BJ (cell line): ENCODE measurements around the gene NTPCR. TPM values are rescaled to one million over a fixed set of nuclear protein-coding genes. Genes with fewer than 3 reads are reported as not detected.

Experiments used
- CTCF ChIA-PET: fragments of 350-600 bp; formaldehyde crosslinking; extraction: SDS; loops from one replicate; lab custom pipeline; 2021; ENCODE audit warnings: antibody characterized with exemption, inconsistent platforms; lab: Yijun Ruan, JAX
- POLR2A ChIA-PET: fragments of 300-600 bp; sonication (Branson Sonifier 250); formaldehyde crosslinking; extraction: SDS; loops from one replicate; lab custom pipeline; 2021; ENCODE audit warnings: antibody characterized with exemption; lab: Charles Lee
- DNase-seq: peaks from one replicate; pipeline ENCODE4 v3.0.0-alpha.2; 2011; ENCODE audit warnings: low read depth
- H3K27me3 ChIP-seq: 2 replicates; pipeline ENCODE4 v1.6.0; 2011; ENCODE audit warnings: low read length; ENCODE audit not compliant: control insufficient read depth, insufficient read depth
- H3K36me3 ChIP-seq: 2 replicates; pipeline ENCODE4 v1.5.1; 2011; ENCODE audit warnings: low read length; ENCODE audit not compliant: control insufficient read depth, insufficient read depth
- H3K4me3 ChIP-seq: 2 replicates; pipeline ENCODE4 v1.5.1; 2011; ENCODE audit warnings: low read depth, mild to moderate bottlenecking, control low read depth, low read length
- CTCF ChIP-seq: IDR thresholded peaks from 2 replicates; pipeline ENCODE4 v1.5.1; 2011; ENCODE audit warnings: low read depth, mild to moderate bottlenecking, control low read depth, inconsistent platforms, low read length, moderate library complexity; ENCODE audit not compliant: insufficient read depth
- polyA plus RNA-seq: library from polyadenylated mRNA; depleted of rRNA; stranded (reverse); fragments of >200 nt; gene quantifications from 2 replicates; pipeline ENCODE4 v1.2.3, GENCODE V29; 2011

The NTPCR gene
- polyA plus RNA-seq, 1 experiment: 23.4 TPM

GRCh38 chr1:233019778-233020325, 69.4 kb downstream of the NTPCR start:
- ChIA-PET CTCF (no interaction called here), POLR2A (no interaction called here)
- H3K36me3 ChIP-seq: 0 out of 2 replicates have a peak, but pooled peaks cover 1% of the 10 kb centered on the region
- no peak for DNase-seq
- TF ChIP-seq CTCF: no peak
- H3K27me3 ChIP-seq: no peaks in the 10 kb centered on the region
- H3K4me3 ChIP-seq: no peak overlapping the region

GRCh38 chr1:233020426-233020825, 70.0 kb downstream of the NTPCR start:
- DNase-seq: no peak
- no peak overlapping the region for H3K4me3 ChIP-seq
- 0 out of 2 replicates have a peak, but pooled peaks cover 1% of the 10 kb centered on the region for H3K36me3 ChIP-seq
- CTCF ChIA-PET: no interaction called here
- H3K27me3 ChIP-seq: no peaks in the 10 kb centered on the region
- TF ChIP-seq CTCF: no peak
- POLR2A ChIA-PET: no interaction called here

- POLR2A ChIA-PET: no interaction called here
- Histone ChIP-seq H3K27me3 (no peaks in the 10 kb centered on the region), H3K4me3 (no peak overlapping the region), H3K36me3 (0 out of 2 replicates have a peak, but pooled peaks cover 1% of the 10 kb centered on the region)
- no peak for DNase-seq
- no peak for TF ChIP-seq CTCF
- CTCF ChIA-PET: interaction anchor here (1.7 kb wide), 1 partner anchor 9 kb away, joined by 4 read pairs; no protein-coding TSS in a partner anchor
These were observed 71.8 kb downstream of the NTPCR start for GRCh38 chr1:233022246-233022645.

GRCh38 chr1:233024199-233024598, 73.8 kb downstream of the NTPCR start:
- TF ChIP-seq CTCF: no peak
- ChIA-PET CTCF (interaction anchor here (0.6 to 1.6 kb wide), 4 partner anchors 11 to 297 kb away, joined by 3 to 6 read pairs (median 4); no protein-coding TSS in a partner anchor), POLR2A (no interaction called here)

GRCh38 chr1:233025157-233025556, 74.7 kb downstream of the NTPCR start:
- H3K36me3 ChIP-seq: 0 out of 2 replicates have a peak, but pooled peaks cover 1% of the 10 kb centered on the region
- TF ChIP-seq CTCF: peak; percentile 51
- POLR2A ChIA-PET: no interaction called here
- no peaks in the 10 kb centered on the region for H3K27me3 ChIP-seq
- CTCF ChIA-PET: interaction anchor here (0.6 to 1.6 kb wide), 8 partner anchors 10 to 557 kb away, joined by 3 to 6 read pairs (median 4); no protein-coding TSS in a partner anchor
- DNase-seq: no peak
- no peak overlapping the region for H3K4me3 ChIP-seq

More at GRCh38 chr1:233024199-233024598, 73.8 kb downstream of the NTPCR start:
- no peak overlapping the region for H3K4me3 ChIP-seq
- H3K36me3 ChIP-seq: 0 out of 2 replicates have a peak, but pooled peaks cover 1% of the 10 kb centered on the region
- DNase-seq: no peak
- no peaks in the 10 kb centered on the region for H3K27me3 ChIP-seq
